B cell (primary cell): Measurements from ENCODE around the gene LRIG1.

ENCODE experiments used
- CTCF ChIP-seq: fragments of 200-600 bp; IDR thresholded peaks from one replicate; pipeline ENCODE4 v1.8.0; 2022; ENCODE audit warnings: antibody characterized with exemption, mild to moderate bottlenecking
- EZH2 ChIP-seq: IDR thresholded peaks from 2 replicates; pipeline ENCODE4 v1.6.1; 2012; ENCODE audit warnings: borderline replicate concordance, low read depth, mild to moderate bottlenecking, moderate library complexity, low read length; ENCODE audit not compliant: insufficient read depth, poor library complexity, severe bottlenecking

- TF ChIP-seq CTCF = no peak
- TF ChIP-seq EZH2 = no peak
Observed at GRCh38 chr3:66335671-66336070, 165.2 kb downstream of the LRIG1 start.
